Astrocyte (in vitro differentiated cells and primary cell): Measurements from ENCODE around the gene BMAL1. TPM values are rescaled to one million over a fixed set of nuclear protein-coding genes. Genes with fewer than 3 reads are reported as not detected.

ENCODE experiments used
- DNase-seq: peaks from one replicate; pipeline ENCODE4 v3.0.0-alpha.2; 2010; ENCODE audit warnings: low read depth
- FAIRE-seq: peaks from 2 replicates; lab custom pipeline; 2011; peaks lifted over from hg19 to GRCh38; lab: Jason Lieb, UNC
- H2AFZ ChIP-seq: 2 replicates; pipeline ENCODE4 v1.6.0; 2012; ENCODE audit warnings: low read depth, low read length, inconsistent platforms
- H3K27ac ChIP-seq: 2 replicates; pipeline ENCODE4 v1.5.1; 2011; ENCODE audit warnings: low read depth, low read length, inconsistent platforms
- H3K27me3 ChIP-seq: 2 replicates; pipeline ENCODE4 v1.6.0; 2011; ENCODE audit warnings: low read length, inconsistent platforms; ENCODE audit not compliant: insufficient read depth
- H3K36me3 ChIP-seq: 2 replicates; pipeline ENCODE4 v1.5.1; 2011; ENCODE audit warnings: low read length, inconsistent platforms; ENCODE audit not compliant: insufficient read depth
- H3K4me1 ChIP-seq: 2 replicates; pipeline ENCODE4 v1.5.1; 2011; ENCODE audit warnings: low read length, inconsistent platforms; ENCODE audit not compliant: insufficient read depth
- H3K4me2 ChIP-seq: 2 replicates; pipeline ENCODE4 v1.6.0; 2012; ENCODE audit warnings: low read length, inconsistent platforms
- H3K4me3 ChIP-seq: 2 replicates; pipeline ENCODE4 v1.5.1; 2011; ENCODE audit warnings: low read depth, mild to moderate bottlenecking, low read length, inconsistent platforms; ENCODE audit not compliant: insufficient read depth
- H3K79me2 ChIP-seq: 2 replicates; pipeline ENCODE4 v1.6.0; 2012; ENCODE audit warnings: mild to moderate bottlenecking, low read length, inconsistent platforms; ENCODE audit not compliant: insufficient read depth
- H3K9ac ChIP-seq: 2 replicates; pipeline ENCODE4 v1.6.0; 2012; ENCODE audit warnings: mild to moderate bottlenecking, low read length, inconsistent platforms
- H3K9me3 ChIP-seq: 2 replicates; pipeline ENCODE4 v1.5.1; 2012; ENCODE audit warnings: low read depth, mild to moderate bottlenecking, low read length, inconsistent platforms; ENCODE audit not compliant: insufficient read depth
- H4K20me1 ChIP-seq: 2 replicates; pipeline ENCODE4 v1.6.0; 2012; ENCODE audit warnings: low read length, inconsistent platforms; ENCODE audit not compliant: insufficient read depth
- H3K27ac Mint-ChIP-seq: one replicate; pipeline ENCODE4 v1.8.0; 2021; ENCODE audit warnings: mild to moderate bottlenecking, mixed read lengths; ENCODE audit not compliant: unreplicated experiment
- H3K27me3 Mint-ChIP-seq: one replicate; pipeline ENCODE4 v1.8.0; 2021; ENCODE audit warnings: low read depth, mixed read lengths; ENCODE audit not compliant: unreplicated experiment
- H3K36me3 Mint-ChIP-seq: one replicate; pipeline ENCODE4 v1.8.0; 2021; ENCODE audit warnings: low read depth, mixed read lengths; ENCODE audit not compliant: unreplicated experiment
- H3K4me1 Mint-ChIP-seq: one replicate; pipeline ENCODE4 v1.8.0; 2021; ENCODE audit warnings: low read depth, mixed read lengths; ENCODE audit not compliant: unreplicated experiment
- H3K4me3 Mint-ChIP-seq: one replicate; pipeline ENCODE4 v1.8.0; 2021; ENCODE audit warnings: mild to moderate bottlenecking, moderate library complexity, mixed read lengths; ENCODE audit not compliant: unreplicated experiment
- H3K9me3 Mint-ChIP-seq: one replicate; pipeline ENCODE4 v1.8.0; 2021; ENCODE audit warnings: mild to moderate bottlenecking, mixed read lengths; ENCODE audit not compliant: unreplicated experiment
- CTCF ChIP-seq: IDR thresholded peaks from 2 replicates; pipeline ENCODE4 v1.5.1; 2011; ENCODE audit warnings: low read depth, mild to moderate bottlenecking, inconsistent platforms, low read length, moderate library complexity; ENCODE audit not compliant: insufficient read depth
- EZH2 ChIP-seq: IDR thresholded peaks from 2 replicates; pipeline ENCODE4 v1.6.1; 2012; ENCODE audit warnings: mild to moderate bottlenecking, low read length, inconsistent platforms; ENCODE audit not compliant: insufficient read depth
- total RNA-seq: library from RNA; stranded (reverse); gene quantifications from 2 replicates; pipeline ENCODE4 v1.2.1, GENCODE V29; 2021

Gene BMAL1
- total RNA-seq, 1 donor from 2014 or later: 26.9 TPM

GRCh38 chr11:13258855-13259254 lies 18.7 kb upstream of the BMAL1 start:
- DNase-seq: no peak
- no peak overlapping the region for H3K27ac Mint-ChIP-seq
- FAIRE-seq: no peak

DNA sequence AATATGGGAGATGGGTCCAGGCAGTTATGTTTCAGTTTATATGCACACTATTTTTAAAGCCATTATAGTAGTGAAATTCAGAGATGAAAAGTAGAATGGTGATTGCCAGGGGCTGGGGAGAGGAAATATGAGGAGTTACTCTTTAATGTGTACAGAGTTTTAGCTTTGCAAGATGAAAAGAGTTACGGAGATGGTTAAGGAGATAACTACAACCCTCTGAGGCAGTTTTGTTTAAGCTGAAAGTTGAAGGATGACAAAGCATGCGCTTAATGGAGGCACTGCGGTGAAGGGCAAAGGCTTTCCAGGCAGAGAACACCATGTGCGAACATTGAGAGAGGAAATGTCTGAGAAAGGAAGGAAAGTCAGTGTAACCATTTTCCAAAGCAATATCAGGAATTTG lies 18.2 kb upstream of the BMAL1 start:
- no peak overlapping the region for H3K27ac ChIP-seq
- FAIRE-seq: no peak

More at GRCh38 chr11:13258855-13259254, 18.7 kb upstream of the BMAL1 start:
- no peaks in the 10 kb centered on the region for H3K36me3 ChIP-seq
- H3K4me2 ChIP-seq: no peak overlapping the region
- Mint-ChIP-seq H3K27me3 (no peaks in the 10 kb centered on the region), H3K9me3 (no peaks in the 10 kb centered on the region), H3K4me1 (peaks cover 38% of the 10 kb centered on the region), H3K4me3 (no peak overlapping the region), H3K36me3 (peaks cover 2% of the 10 kb centered on the region)
- H3K4me3 ChIP-seq: no peak overlapping the region
- no peak overlapping the region for H3K9ac ChIP-seq
- TF ChIP-seq CTCF: no peak
- TF ChIP-seq EZH2: no peak
- H2AFZ ChIP-seq: no peak overlapping the region
- H3K79me2 ChIP-seq: no peaks in the 10 kb centered on the region
- H4K20me1 ChIP-seq: no peaks in the 10 kb centered on the region
- no peaks in the 10 kb centered on the region for H3K9me3 ChIP-seq
- no peak overlapping the region for H3K27ac ChIP-seq
- H3K4me1 ChIP-seq: peaks cover 23% of the 10 kb centered on the region
- no peaks in the 10 kb centered on the region for H3K27me3 ChIP-seq

More for the DNA sequence above, 18.2 kb upstream of the BMAL1 start:
- Histone ChIP-seq H3K4me3 (no peak overlapping the region), H3K79me2 (no peaks in the 10 kb centered on the region), H3K4me2 (no peak overlapping the region), H3K9me3 (no peaks in the 10 kb centered on the region), H3K36me3 (no peaks in the 10 kb centered on the region), H3K9ac (no peak overlapping the region), H2AFZ (no peak overlapping the region), H4K20me1 (no peaks in the 10 kb centered on the region), H3K4me1 (peaks cover 23% of the 10 kb centered on the region), H3K27me3 (no peaks in the 10 kb centered on the region)
- Mint-ChIP-seq H3K27ac (no peak overlapping the region), H3K27me3 (no peaks in the 10 kb centered on the region), H3K9me3 (no peaks in the 10 kb centered on the region), H3K4me3 (no peak overlapping the region), H3K36me3 (peaks cover 2% of the 10 kb centered on the region), H3K4me1 (peaks cover 39% of the 10 kb centered on the region)
- no peak for TF ChIP-seq CTCF
- no peak for TF ChIP-seq EZH2
- DNase-seq: no peak
